Endothelial cell of umbilical vein (primary cell): ENCODE measurements around the gene ASCL5. TPM values are rescaled to one million over a fixed set of nuclear protein-coding genes. Genes with fewer than 3 reads are reported as not detected.

Experiments
- BruUV-seq: library from RNA; stranded (reverse); fragments of 400-500 nt; replicated peaks from 2 replicates; lab custom pipeline; 2021; lab: Mats Ljungman, UMichigan
- CTCF ChIA-PET: fragments of 300-600, 350-600 bp; sonication (Branson Sonifier 250); formaldehyde crosslinking; loops from one replicate; lab custom pipeline; 2021; ENCODE audit warnings: antibody characterized with exemption, inconsistent platforms; lab: Charles Lee
- POLR2A ChIA-PET: fragments of 300-600, 350-600 bp; sonication (Branson Sonifier 250); formaldehyde crosslinking; loops from one replicate; lab custom pipeline; 2021; ENCODE audit warnings: antibody characterized with exemption, inconsistent platforms; lab: Charles Lee
- DNase-seq: peaks from one replicate; pipeline ENCODE4 v3.0.0-alpha.2; 2011; ENCODE audit warnings: low read depth, low spot score
- FAIRE-seq: peaks from 2 replicates; lab custom pipeline; 2011; peaks lifted over from hg19 to GRCh38; lab: Jason Lieb, UNC
- H2AFZ ChIP-seq: 2 replicates; pipeline ENCODE4 v1.6.0; 2012; ENCODE audit warnings: low read depth, low read length, control low read depth, inconsistent platforms
- H3K27ac ChIP-seq: 2 replicates; pipeline ENCODE4 v1.5.1; 2011; ENCODE audit warnings: low read depth, mild to moderate bottlenecking, control low read depth, low read length, moderate library complexity; ENCODE audit not compliant: insufficient read depth
- H3K27me3 ChIP-seq, 2 experiments: 2 replicates each; pipeline versions ENCODE4 v1.6.0 to v1.6.1; 2011; ENCODE audit warnings: low read length in 2 of 2, mixed read lengths in 1 of 2; ENCODE audit not compliant: control insufficient read depth in 2 of 2, insufficient read depth in 2 of 2
- H3K36me3 ChIP-seq, 2 experiments: 2 replicates in 1 of 2; 3 replicates in 1 of 2; pipeline ENCODE4 v1.5.1; 2011; ENCODE audit warnings: low read length in 2 of 2, mild to moderate bottlenecking in 1 of 2, moderate library complexity in 1 of 2; ENCODE audit not compliant: control insufficient read depth in 2 of 2, insufficient read depth in 2 of 2; ENCODE audit errors: extremely low read depth in 1 of 2
- H3K4me1 ChIP-seq: 3 replicates; pipeline ENCODE4 v1.5.1; 2011; ENCODE audit warnings: mild to moderate bottlenecking, low read length; ENCODE audit not compliant: control insufficient read depth, insufficient read depth; ENCODE audit errors: extremely low read depth
- H3K4me2 ChIP-seq: 2 replicates; pipeline ENCODE4 v1.6.1; 2011; ENCODE audit warnings: low read length, control low read depth, mixed read lengths; ENCODE audit not compliant: insufficient read depth
- H3K4me3 ChIP-seq, 3 experiments: fragments of 200-600 bp in 1 of 3; sonication (generic), shearing (Covaris generic) in 1 of 3; replicated peaks in 1 of 3; 2 replicates each; pipeline ENCODE4 v1.5.1; 2011 to 2016; ENCODE audit warnings: control low read depth in 3 of 3, low read length in 3 of 3, mild to moderate bottlenecking in 2 of 3, inconsistent platforms in 1 of 3, low read depth in 1 of 3, moderate library complexity in 1 of 3; ENCODE audit not compliant: insufficient read depth in 1 of 3
- H3K79me2 ChIP-seq: 2 replicates; pipeline ENCODE4 v1.6.0; 2012; ENCODE audit warnings: low read length, inconsistent platforms; ENCODE audit not compliant: control insufficient read depth, insufficient read depth
- H3K9ac ChIP-seq: replicated peaks from 2 replicates; pipeline ENCODE3; 2011; ENCODE audit warnings: low read length, control low read depth; ENCODE audit not compliant: insufficient read depth; ENCODE audit errors: extremely low read depth
- H3K9me1 ChIP-seq: replicated peaks from 3 replicates; pipeline ENCODE4 v1.6.0; 2011; ENCODE audit warnings: mild to moderate bottlenecking, low read length; ENCODE audit not compliant: control insufficient read depth, insufficient read depth; ENCODE audit errors: extremely low read depth
- H3K9me3 ChIP-seq: replicated peaks from 2 replicates; pipeline ENCODE4 v1.5.1; 2012; ENCODE audit warnings: low read length, inconsistent platforms; ENCODE audit not compliant: control insufficient read depth, insufficient read depth
- H4K20me1 ChIP-seq: replicated peaks from 2 replicates; pipeline ENCODE3; 2011; ENCODE audit warnings: mild to moderate bottlenecking, low read length; ENCODE audit not compliant: control insufficient read depth, insufficient read depth; ENCODE audit errors: extremely low read depth
- EZH2 ChIP-seq: IDR thresholded peaks from 2 replicates; pipeline ENCODE4 v1.6.1; 2012; ENCODE audit warnings: borderline replicate concordance, low read depth, mild to moderate bottlenecking, moderate library complexity, low read length, inconsistent platforms; ENCODE audit not compliant: severe bottlenecking
- FOS ChIP-seq: IDR thresholded peaks from 2 replicates; pipeline ENCODE4 v1.6.1; 2011; ENCODE audit warnings: mild to moderate bottlenecking, low read length, moderate library complexity, borderline replicate concordance; ENCODE audit not compliant: insufficient read depth
- GATA2 ChIP-seq: IDR thresholded peaks from 2 replicates; pipeline ENCODE4 v1.7.0; 2011; ENCODE audit warnings: low read depth, mild to moderate bottlenecking, moderate library complexity, mixed read lengths, low read length; ENCODE audit not compliant: insufficient read length, insufficient read depth
- JUN ChIP-seq: IDR thresholded peaks from 2 replicates; pipeline ENCODE4 v1.6.1; 2011; ENCODE audit warnings: borderline replicate concordance, low read depth; ENCODE audit not compliant: insufficient read length, insufficient read depth
- MYC ChIP-seq: IDR thresholded peaks from one replicate; pipeline ENCODE4 v1.6.1; 2011; ENCODE audit warnings: mild to moderate bottlenecking, low read depth, low read length
- POLR2A ChIP-seq: IDR thresholded peaks from 2 replicates; pipeline ENCODE4 v1.6.1; 2012; ENCODE audit warnings: low read depth, mild to moderate bottlenecking, control low read depth, low read length
- POLR2AphosphoS5 ChIP-seq: IDR thresholded peaks from 2 replicates; pipeline ENCODE4 v1.6.1; 2012; ENCODE audit warnings: low read depth, mild to moderate bottlenecking, control low read depth, low read length, moderate library complexity; ENCODE audit not compliant: insufficient read depth
- dilution Hi-C: fragments of 300-500 bp; cut with MboI; formaldehyde crosslinking; loops from one replicate; pipeline ENCODE4 v1.15.0; 2019; ENCODE audit warnings: low sequenced_read_pairs; ENCODE audit not compliant: extremely low pct_ligation_motif_present
- intact Hi-C: fragments of 100-400 bp; cut with micrococcal nuclease; formaldehyde crosslinking; loops from one replicate; pipeline ENCODE4 v1.10.0; 2022
- polyA plus RNA-seq, 4 experiments: library from polyadenylated mRNA; depleted of rRNA in 3 of 4; stranded (reverse) in 3 of 4; unstranded in 1 of 4; fragments of >200 nt; gene quantifications; 2 replicates each; pipeline versions ENCODE4 v1.2.1 to v1.2.3, GENCODE V29; 2011 to 2012; ENCODE audit warnings: missing spikeins in 1 of 4
- total RNA-seq: library from RNA; stranded (reverse); gene quantifications from 2 replicates; pipeline ENCODE4 v1.2.3, GENCODE V29; 2021
- TF ChIP-seq, protein P1 (sequence below): IDR thresholded peaks from 2 replicates; pipeline ENCODE4 v1.6.1; 2011; ENCODE audit not compliant: insufficient read depth, insufficient read length

Gene ASCL5
- total and polyA plus RNA-seq, 2 donors (not counting 3 experiments of a cell fraction or from before 2014, with no cell fraction given): not detected

GRCh38 chr1:201154389-201155165 is 27.6 kb upstream of the ASCL5 start, which contains the start of gene TMEM9:
TSS of gene TMEM9 (minus strand) at chr1:201154474. CDS start at chr1:201153923, 551 bp downstream.
- no peaks in the 10 kb centered on the region for H3K9me3 ChIP-seq
- peak within 1 kb of the TSS; percentile 85 for H2AFZ ChIP-seq
- H3K27me3 ChIP-seq: peaks cover 19 to 23% of the 10 kb centered on the region in 2 experiments
- H3K79me2 ChIP-seq: no peaks in the 10 kb centered on the region
- ChIA-PET CTCF (interaction anchor here (0.8 to 2.8 kb wide), 8 partner anchors 9 to 183 kb away, joined by 3 to 15 read pairs (median 4); no protein-coding TSS in a partner anchor), POLR2A (no interaction called here)
- H3K4me2 ChIP-seq: peak within 1 kb of the TSS; percentile 82
- H3K4me3 ChIP-seq: peak within 1 kb of the TSS; percentile 42 to 56 (median 54)
- intact Hi-C loops (loop anchor here (1.0 kb wide), 1 partner anchor 16 kb away; no protein-coding TSS in a partner anchor), dilution Hi-C loops (no loop called here)
- no peaks in the 10 kb centered on the region for H4K20me1 ChIP-seq
- BruUV-seq: no TSS peak
- peak; percentile 92 for FAIRE-seq
- peaks cover 0 to 6% of the 10 kb centered on the region in 2 experiments for H3K36me3 ChIP-seq
- TF ChIP-seq FOS (no peak), POLR2A (no peak), EZH2 (no peak), GATA2 (no peak), JUN (no peak), MYC (no peak), POLR2AphosphoS5 (no peak)
- TF ChIP-seq, protein P1, sequence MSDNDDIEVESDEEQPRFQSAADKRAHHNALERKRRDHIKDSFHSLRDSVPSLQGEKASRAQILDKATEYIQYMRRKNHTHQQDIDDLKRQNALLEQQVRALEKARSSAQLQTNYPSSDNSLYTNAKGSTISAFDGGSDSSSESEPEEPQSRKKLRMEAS: peak; percentile 73
- no peaks in the 10 kb centered on the region for H3K9me1 ChIP-seq
- DNase-seq: peak; percentile 96
- H3K27ac ChIP-seq: no peak within 1 kb of the TSS
- peak within 1 kb of the TSS; percentile 62 for H3K9ac ChIP-seq
- peaks cover 8% of the 10 kb centered on the region for H3K4me1 ChIP-seq
